CD4-positive, alpha-beta T cell treated with Interleukin-1 beta for 1 hour (primary cell): ENCODE results near the gene CLNK.

Source experiments
- DNase-seq, 2 donors: peaks; one replicate each; pipeline ENCODE4 v3.0.0-alpha.2; 2020 to 2022

CLNK gene

GRCh38 chr4:10500776-10501175 lies 183.8 kb downstream of the CLNK start:
- no peak for DNase-seq

GRCh38 chr4:10496200-10496599 lies 188.4 kb downstream of the CLNK start:
- no peak for DNase-seq

- no peak for DNase-seq
Observed at GRCh38 chr4:10495651-10496050, 188.9 kb downstream of the CLNK start.

- no peak for DNase-seq
Observed at GRCh38 chr4:10492464-10492863, 192.1 kb downstream of the CLNK start.

- no peak for DNase-seq
Observed at GRCh38 chr4:10491401-10491800, 193.2 kb downstream of the CLNK start.

GRCh38 chr4:10490996-10491395 lies 193.6 kb downstream of the CLNK start:
- DNase-seq = no peak

GRCh38 chr4:10482913-10483312 lies 201.7 kb downstream of the CLNK start:
- no peak for DNase-seq

- DNase-seq = no peak
Observed at GRCh38 chr4:10480616-10481015, 204.0 kb downstream of the CLNK start.

- no peak for DNase-seq
Observed at GRCh38 chr4:10478621-10479020, 205.9 kb downstream of the CLNK start.

- DNase-seq = no peak
Observed at GRCh38 chr4:10470505-10470904, 214.1 kb downstream of the CLNK start.

- no peak for DNase-seq
Observed at GRCh38 chr4:10466161-10466560, 218.4 kb downstream of the CLNK start.

- DNase-seq = no peak
Observed at GRCh38 chr4:10462876-10463275, 221.7 kb downstream of the CLNK start.

- no peak for DNase-seq
Observed at GRCh38 chr4:10461850-10462400, 222.6 kb downstream of the CLNK start.

GRCh38 chr4:10461091-10461849 lies 223.3 kb downstream of the CLNK start:
- peak; percentile 82 for DNase-seq

GRCh38 chr4:10460313-10461047 lies 224.1 kb downstream of the CLNK start:
- DNase-seq = no peak

GRCh38 chr4:10459305-10459704 lies 225.3 kb downstream of the CLNK start:
- DNase-seq = no peak

- DNase-seq = no peak
Observed at GRCh38 chr4:10458177-10458576, 226.4 kb downstream of the CLNK start.

GRCh38 chr4:10457255-10457801 lies 227.2 kb downstream of the CLNK start, which contains the start of gene ZNF518B:
Gene ZNF518B, minus strand, starts transcription at chr4:10457426. Its CDS starts 11,098 bp downstream, at chr4:10446328.
- peak; percentile 83 to 87 for DNase-seq

- DNase-seq = peak; percentile 63 to 68
Observed at GRCh38 chr4:10456595-10457254, 227.8 kb downstream of the CLNK start.

- DNase-seq = peak in 1 of 2 donors; percentile 10
Observed at GRCh38 chr4:10456260-10456594, 228.3 kb downstream of the CLNK start.

GRCh38 chr4:10455133-10455532 lies 229.4 kb downstream of the CLNK start:
- no peak for DNase-seq

GRCh38 chr4:10454726-10455125 lies 229.8 kb downstream of the CLNK start:
- DNase-seq = no peak

- no peak for DNase-seq
Observed at GRCh38 chr4:10454121-10454520, 230.4 kb downstream of the CLNK start.
